H1 (cell line): ENCODE results near the gene HMG20A. TPM values are rescaled to one million over a fixed set of nuclear protein-coding genes. Genes with fewer than 3 reads are reported as not detected.
A peak's percentile ranks its signal among the peaks of the same experiment; 100 is the strongest.

Experiments
- CTCF ChIA-PET: fragments of 300-600 bp; sonication (Branson Sonifier 250); formaldehyde crosslinking; loops from one replicate; lab custom pipeline; 2021; ENCODE audit not compliant: partially characterized antibody; lab: Charles Lee
- POLR2A ChIA-PET: fragments of 300-600 bp; sonication (Branson Sonifier 250); formaldehyde crosslinking; loops from one replicate; lab custom pipeline; 2021; ENCODE audit warnings: inconsistent platforms; ENCODE audit not compliant: partially characterized antibody; lab: Charles Lee
- DNase-seq, 2 experiments: peaks; one replicate each; pipeline versions ENCODE4 v3.0.0 to v3.0.0-alpha.2; 2010 to 2022; ENCODE audit warnings: low spot score in 2 of 2, low read depth in 1 of 2, mixed read lengths in 1 of 2
- FAIRE-seq: peaks from 2 replicates; lab custom pipeline; 2011; peaks lifted over from hg19 to GRCh38; lab: Jason Lieb, UNC
- H2AFZ ChIP-seq: 2 replicates; pipeline ENCODE4 v1.8.1; 2012; ENCODE audit warnings: low read length, inconsistent platforms
- H2AK5ac ChIP-seq: 2 replicates; pipeline ENCODE4 v1.6.1; 2013; ENCODE audit warnings: low read depth, low read length
- H2BK120ac ChIP-seq: replicated peaks from 2 replicates; pipeline ENCODE3; 2013; ENCODE audit warnings: low read depth, low read length, inconsistent platforms
- H2BK12ac ChIP-seq: 2 replicates; pipeline ENCODE4 v1.6.1; 2013; ENCODE audit warnings: low read depth, low read length
- H2BK15ac ChIP-seq: 2 replicates; pipeline ENCODE4 v1.6.1; 2013; ENCODE audit warnings: low read length
- H2BK20ac ChIP-seq: 2 replicates; pipeline ENCODE4 v1.6.1; 2013; ENCODE audit warnings: low read length
- H2BK5ac ChIP-seq: 2 replicates; pipeline ENCODE4 v1.6.1; 2013; ENCODE audit warnings: low read depth, low read length
- H3K14ac ChIP-seq: 2 replicates; pipeline ENCODE4 v1.6.1; 2013; ENCODE audit warnings: inconsistent platforms; ENCODE audit not compliant: insufficient read length
- H3K18ac ChIP-seq: 2 replicates; pipeline ENCODE4 v1.6.1; 2013; ENCODE audit warnings: low read length; ENCODE audit errors: extremely low read depth
- H3K23ac ChIP-seq: 2 replicates; pipeline ENCODE4 v1.6.1; 2013; ENCODE audit warnings: inconsistent platforms; ENCODE audit not compliant: insufficient read length
- H3K23me2 ChIP-seq: 2 replicates; pipeline ENCODE4 v1.6.1; 2013; ENCODE audit warnings: low read depth, low read length
- H3K27ac ChIP-seq: 2 replicates; pipeline ENCODE4 v1.6.1; 2011; ENCODE audit warnings: low read depth, low read length, inconsistent platforms
- H3K27me3 ChIP-seq, 4 experiments: replicated peaks in 1 of 4; 1 replicate in 1 of 4; 2 replicates in 3 of 4; pipeline versions ENCODE4 v1.6.1 to v1.8.1; 2011 to 2013; ENCODE audit warnings: low read length in 3 of 4, mild to moderate bottlenecking in 3 of 4, inconsistent platforms in 2 of 4, mixed read lengths in 2 of 4, moderate library complexity in 1 of 4; ENCODE audit not compliant: control insufficient read depth in 3 of 4, insufficient read depth in 3 of 4; ENCODE audit errors: extremely low read depth in 1 of 4
- H3K36me3 ChIP-seq, 4 experiments: 2 replicates each; pipeline versions ENCODE4 v1.6.1 to v1.8.1; 2011 to 2013; ENCODE audit warnings: mild to moderate bottlenecking in 4 of 4, low read length in 3 of 4, moderate library complexity in 2 of 4, control low read depth in 1 of 4, inconsistent platforms in 1 of 4; ENCODE audit not compliant: insufficient read depth in 4 of 4, control insufficient read depth in 2 of 4
- H3K4ac ChIP-seq: replicated peaks from 2 replicates; pipeline ENCODE3; 2013; ENCODE audit warnings: low read length, low read depth, mixed read lengths, inconsistent platforms; ENCODE audit not compliant: insufficient read length
- H3K4me1 ChIP-seq, 4 experiments: replicated peaks in 1 of 4; 1 replicate in 1 of 4; 2 replicates in 3 of 4; pipeline versions ENCODE4 v1.6.1 to v1.8.1; 2011 to 2013; ENCODE audit warnings: low read length in 3 of 4, inconsistent platforms in 2 of 4, mixed read lengths in 1 of 4; ENCODE audit not compliant: insufficient read depth in 4 of 4, control insufficient read depth in 3 of 4
- H3K4me2 ChIP-seq, 2 experiments: 2 replicates each; pipeline versions ENCODE4 v1.6.1 to v1.8.1; 2011 to 2013; ENCODE audit warnings: low read depth in 2 of 2, low read length in 2 of 2, control low read depth in 1 of 2, inconsistent platforms in 1 of 2, mild to moderate bottlenecking in 1 of 2; ENCODE audit not compliant: insufficient read depth in 1 of 2
- H3K4me3 ChIP-seq, 4 experiments: fragments of 200-600, 300-600 bp in 1 of 4; sonication (generic), shearing (Covaris generic), sonication (Bioruptor Twin) in 1 of 4; 2 replicates each; pipeline versions ENCODE4 v1.5.1 to v1.8.1; 2011 to 2016; ENCODE audit warnings: low read length in 4 of 4, low read depth in 3 of 4, control low read depth in 2 of 4, inconsistent platforms in 2 of 4, mild to moderate bottlenecking in 2 of 4, mixed read lengths in 1 of 4, moderate library complexity in 1 of 4; ENCODE audit not compliant: insufficient read depth in 2 of 4; ENCODE audit errors: extremely low read depth in 1 of 4
- H3K56ac ChIP-seq: replicated peaks from 2 replicates; pipeline ENCODE3; 2013; ENCODE audit warnings: low read depth, mild to moderate bottlenecking, mixed read lengths, low read length, inconsistent platforms; ENCODE audit not compliant: insufficient read length
- H3K79me1 ChIP-seq: 2 replicates; pipeline ENCODE4 v1.6.1; 2013; ENCODE audit warnings: low read depth, low read length, control low read depth
- H3K79me2 ChIP-seq, 2 experiments: 2 replicates each; pipeline versions ENCODE4 v1.6.1 to v1.8.1; 2012 to 2013; ENCODE audit warnings: low read length in 2 of 2, mild to moderate bottlenecking in 2 of 2, inconsistent platforms in 1 of 2; ENCODE audit not compliant: insufficient read depth in 2 of 2, control insufficient read depth in 1 of 2
- H3K9ac ChIP-seq, 4 experiments: replicated peaks in 1 of 4; 1 replicate in 1 of 4; 2 replicates in 3 of 4; pipeline versions ENCODE4 v1.6.1 to v1.8.1; 2011 to 2013; ENCODE audit warnings: low read depth in 3 of 4, low read length in 3 of 4, control low read depth in 2 of 4, mild to moderate bottlenecking in 2 of 4, moderate library complexity in 2 of 4, inconsistent platforms in 1 of 4; ENCODE audit errors: extremely low read depth in 1 of 4
- H3K9me3 ChIP-seq, 2 experiments: 2 replicates each; pipeline versions ENCODE4 v1.6.1 to v1.8.1; 2012 to 2013; ENCODE audit warnings: mild to moderate bottlenecking in 2 of 2, moderate library complexity in 2 of 2, control low read depth in 1 of 2, inconsistent platforms in 1 of 2, low read depth in 1 of 2, low read length in 1 of 2, mixed read lengths in 1 of 2; ENCODE audit not compliant: insufficient read depth in 2 of 2
- H4K20me1 ChIP-seq, 2 experiments: replicated peaks in 1 of 2; 2 replicates each; pipeline versions ENCODE3 to v1.8.1; 2011 to 2013; ENCODE audit warnings: inconsistent platforms in 2 of 2, low read length in 2 of 2, mild to moderate bottlenecking in 1 of 2; ENCODE audit not compliant: insufficient read depth in 2 of 2, control insufficient read depth in 1 of 2
- H4K5ac ChIP-seq: 2 replicates; pipeline ENCODE4 v1.6.1; 2013; ENCODE audit warnings: low read length, low read depth, mixed read lengths, inconsistent platforms; ENCODE audit not compliant: insufficient read length
- H4K8ac ChIP-seq: 2 replicates; pipeline ENCODE4 v1.8.0; 2013; ENCODE audit warnings: mild to moderate bottlenecking, moderate library complexity, low read length, inconsistent platforms; ENCODE audit not compliant: insufficient read depth; ENCODE audit errors: extremely low read depth
- H4K91ac ChIP-seq: replicated peaks from 2 replicates; pipeline ENCODE3; 2013; ENCODE audit warnings: low read length, mixed read lengths, inconsistent platforms; ENCODE audit not compliant: insufficient read length
- JUND ChIP-seq: IDR thresholded peaks from 2 replicates; pipeline ENCODE4 v1.6.1; 2011; ENCODE audit warnings: mild to moderate bottlenecking, improper control_type of control experiment, low read length
- PHF8 ChIP-seq: fragments of 200-600 bp; sonication (generic); conservative IDR thresholded peaks from 2 replicates; pipeline ENCODE4 v1.7.1; 2012; ENCODE audit warnings: low read depth, mild to moderate bottlenecking, inconsistent platforms, low read length, moderate library complexity
- POLR2AphosphoS5 ChIP-seq: IDR thresholded peaks from 2 replicates; pipeline ENCODE4 v1.6.1; 2011; ENCODE audit warnings: low read depth, low read length
- SAP30 ChIP-seq: fragments of 300-600 bp; sonication (generic); IDR thresholded peaks from 2 replicates; pipeline ENCODE4 v1.7.1; 2012; ENCODE audit warnings: low read length, moderate library complexity, mild to moderate bottlenecking, inconsistent platforms; ENCODE audit not compliant: insufficient read depth, insufficient replicate concordance
- SIN3A ChIP-seq, 2 experiments: IDR thresholded peaks in 1 of 2; conservative IDR thresholded peaks in 1 of 2; 2 replicates each; pipeline ENCODE4 v1.6.1; 2011 to 2012; ENCODE audit warnings: low read length in 2 of 2, improper control_type of control experiment in 1 of 2, low read depth in 1 of 2, mild to moderate bottlenecking in 1 of 2
- SIX5 ChIP-seq: IDR thresholded peaks from 2 replicates; pipeline ENCODE4 v1.6.1; 2011; ENCODE audit warnings: mild to moderate bottlenecking, low read depth, low read length
- SUZ12 ChIP-seq: fragments of 200-600 bp; sonication (generic); IDR thresholded peaks from 2 replicates; pipeline ENCODE4 v1.6.1; 2012; ENCODE audit warnings: mild to moderate bottlenecking, inconsistent platforms, low read length, moderate library complexity, mixed read lengths
- TEAD4 ChIP-seq: IDR thresholded peaks from 2 replicates; pipeline ENCODE4 v1.6.1; 2012; ENCODE audit warnings: low read depth, low read length, inconsistent platforms, mixed read lengths
- WGBS, 2 experiments: shearing (Covaris generic) in 1 of 2; methylation state at CpG; one replicate each; pipeline versions ENCODE4 v1.1.6 to v1.1.7; 2013 to 2015; ENCODE audit warnings: low lambda C conversion rate in 2 of 2, mixed read lengths in 2 of 2, inconsistent platforms in 1 of 2, low coverage in 1 of 2, missing lambda C conversion rate in 1 of 2; ENCODE audit not compliant: insufficient replicate concordance in 2 of 2, insufficient coverage in 1 of 2, insufficient read length in 1 of 2; ENCODE audit errors: extremely low coverage in 1 of 2, missing lambda C conversion rate in 1 of 2; 5-methylcytosine and 5-hydroxymethylcytosine counted together
- polyA plus RNA-seq, 7 experiments: library from polyadenylated mRNA; depleted of rRNA in 3 of 7; stranded (reverse) in 5 of 7; unstranded in 2 of 7; fragments of >200 nt in 5 of 7; fragments of 200-250 nt in 2 of 7; gene quantifications; 1 replicate in 5 of 7; 2 replicates in 1 of 7; 4 replicates in 1 of 7; pipeline versions ENCODE4 v1.2.1 to v1.2.3, GENCODE V29; 2011 to 2013; ENCODE audit warnings: missing spikeins in 2 of 7, mixed read lengths in 2 of 7
- total RNA-seq: library from RNA; stranded (reverse); fragmentation: NEBNext Ultra II Directional; extraction: Animal tissue kit (Norgen Biotek cat#: 25700); gene quantifications from 2 replicates; pipeline ENCODE4 v1.2.1, GENCODE V29; 2021
- TF ChIP-seq, protein P1 (sequence below), 3 experiments: IDR thresholded peaks; 1 replicate in 2 of 3; 2 replicates in 1 of 3; pipeline versions ENCODE4 v1.5.1 to v1.6.1; 2011; ENCODE audit warnings: low read length in 3 of 3, mild to moderate bottlenecking in 3 of 3, inconsistent platforms in 2 of 3, low read depth in 1 of 3, moderate library complexity in 1 of 3; ENCODE audit not compliant: insufficient read depth in 1 of 3; ENCODE audit errors: control extremely low read depth in 1 of 3

The HMG20A gene
- total and polyA plus RNA-seq, 2 of the 8 experiments (the other 6 are each of a cell fraction or from before 2014, with no cell fraction given) = 52.1 to 59.7 TPM

DNA sequence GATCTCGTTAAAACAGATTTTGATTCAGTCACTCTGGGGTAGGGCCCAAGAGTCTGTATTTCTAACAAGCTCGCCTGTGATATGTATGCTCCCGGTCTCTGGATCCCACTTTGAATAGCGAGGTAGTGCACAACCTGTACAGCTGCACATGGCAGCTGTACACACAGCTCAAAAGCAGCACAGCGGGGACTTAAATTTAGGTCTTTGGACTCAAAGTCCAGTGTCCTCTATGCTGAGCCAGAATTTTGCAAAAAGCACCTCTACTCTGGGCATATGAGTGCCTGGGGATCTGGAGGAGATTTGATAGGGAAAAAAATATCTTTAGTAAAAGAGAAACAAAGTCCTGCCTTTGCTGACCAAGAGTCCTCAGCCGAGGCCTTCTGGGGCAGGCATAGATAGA, 83.1 kb downstream of the HMG20A start:
- H4K5ac ChIP-seq = no peak overlapping the region
- POLR2A ChIA-PET = interaction anchor here (0.6 to 1.1 kb wide), 3 partner anchors 11 to 85 kb away, joined by 3 read pairs; no protein-coding TSS in a partner anchor
- CTCF ChIA-PET = interaction anchor here (1.1 to 7.7 kb wide), 8 partner anchors 7 to 337 kb away, joined by 3 to 72 read pairs (median 6); no protein-coding TSS in a partner anchor
- no peak overlapping the region for H4K8ac ChIP-seq
- H3K4me2 ChIP-seq = no peak overlapping the region
- no peaks in the 10 kb centered on the region for H4K20me1 ChIP-seq
- H3K27me3 ChIP-seq = no peaks in the 10 kb centered on the region
- no peak overlapping the region for H2BK15ac ChIP-seq
- H3K23me2 ChIP-seq = no peaks in the 10 kb centered on the region
- H3K18ac ChIP-seq = no peak overlapping the region
- H3K56ac ChIP-seq = no peak overlapping the region
- H3K14ac ChIP-seq = no peak overlapping the region
- H2BK5ac ChIP-seq = 0 out of 2 replicates have a peak overlapping the region, but pooled peaks have one; percentile 64
- no peaks in the 10 kb centered on the region for H3K79me2 ChIP-seq
- H2BK120ac ChIP-seq = no peak overlapping the region
- H3K4me1 ChIP-seq = peaks cover 6 to 26% (median 15%) of the 10 kb centered on the region in 4 experiments
- no peaks in the 10 kb centered on the region for H3K9me3 ChIP-seq
- H3K4ac ChIP-seq = no peak overlapping the region
- no peak overlapping the region for H4K91ac ChIP-seq
- H3K23ac ChIP-seq = no peak overlapping the region
- no peak overlapping the region for H3K27ac ChIP-seq
- 0 out of 2 replicates have a peak overlapping the region, but pooled peaks have one; percentile 91 for H2BK20ac ChIP-seq
- DNase-seq (no peak), FAIRE-seq (no peak)
- H2AK5ac ChIP-seq = no peak overlapping the region
- H2AFZ ChIP-seq = no peak overlapping the region
- no peaks in the 10 kb centered on the region for H3K36me3 ChIP-seq
- H3K4me3 ChIP-seq = no peak overlapping the region
- no peak overlapping the region for H2BK12ac ChIP-seq
- H3K79me1 ChIP-seq = no peaks in the 10 kb centered on the region
- no peak overlapping the region for H3K9ac ChIP-seq
- 89% methylated on average over 6 of the region's 6 CpGs; no CpG with 5 or more reads in 1 of the 2 experiments for WGBS, 2 experiments
- no peak for TF ChIP-seq SIN3A (conservative IDR thresholded peaks at IDR 0.05 in 1 of 2, IDR thresholded peaks at IDR 0.05 in 1 of 2; ENCODE audit: low read depth in 1 of 2, low read length in 2 of 2)
- no peak for TF ChIP-seq TEAD4
- no peak for TF ChIP-seq SIX5
- TF ChIP-seq, protein P1, sequence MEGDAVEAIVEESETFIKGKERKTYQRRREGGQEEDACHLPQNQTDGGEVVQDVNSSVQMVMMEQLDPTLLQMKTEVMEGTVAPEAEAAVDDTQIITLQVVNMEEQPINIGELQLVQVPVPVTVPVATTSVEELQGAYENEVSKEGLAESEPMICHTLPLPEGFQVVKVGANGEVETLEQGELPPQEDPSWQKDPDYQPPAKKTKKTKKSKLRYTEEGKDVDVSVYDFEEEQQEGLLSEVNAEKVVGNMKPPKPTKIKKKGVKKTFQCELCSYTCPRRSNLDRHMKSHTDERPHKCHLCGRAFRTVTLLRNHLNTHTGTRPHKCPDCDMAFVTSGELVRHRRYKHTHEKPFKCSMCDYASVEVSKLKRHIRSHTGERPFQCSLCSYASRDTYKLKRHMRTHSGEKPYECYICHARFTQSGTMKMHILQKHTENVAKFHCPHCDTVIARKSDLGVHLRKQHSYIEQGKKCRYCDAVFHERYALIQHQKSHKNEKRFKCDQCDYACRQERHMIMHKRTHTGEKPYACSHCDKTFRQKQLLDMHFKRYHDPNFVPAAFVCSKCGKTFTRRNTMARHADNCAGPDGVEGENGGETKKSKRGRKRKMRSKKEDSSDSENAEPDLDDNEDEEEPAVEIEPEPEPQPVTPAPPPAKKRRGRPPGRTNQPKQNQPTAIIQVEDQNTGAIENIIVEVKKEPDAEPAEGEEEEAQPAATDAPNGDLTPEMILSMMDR (IDR thresholded peaks at IDR 0.05; ENCODE audit: control extremely low read depth in 1 of 3, insufficient read depth in 1 of 3, low read depth in 1 of 3, low read length in 3 of 3) = no peak
- TF ChIP-seq SAP30 = no peak
- TF ChIP-seq POLR2AphosphoS5 = no peak
- no peak for TF ChIP-seq PHF8
- TF ChIP-seq SUZ12 = no peak
- TF ChIP-seq JUND = no peak
